NCI-H128 (cell line): ENCODE data around the gene KCNQ1.

Experiments
- DNase-seq: peaks from one replicate; lab custom pipeline; 2025; ENCODE audit not compliant: unreplicated experiment; lab: John Stamatoyannopoulos, UW

Gene KCNQ1

GRCh38 chr11:2844116-2844842, 399.5 kb downstream of the KCNQ1 start:
- DNase-seq: no peak

DNA sequence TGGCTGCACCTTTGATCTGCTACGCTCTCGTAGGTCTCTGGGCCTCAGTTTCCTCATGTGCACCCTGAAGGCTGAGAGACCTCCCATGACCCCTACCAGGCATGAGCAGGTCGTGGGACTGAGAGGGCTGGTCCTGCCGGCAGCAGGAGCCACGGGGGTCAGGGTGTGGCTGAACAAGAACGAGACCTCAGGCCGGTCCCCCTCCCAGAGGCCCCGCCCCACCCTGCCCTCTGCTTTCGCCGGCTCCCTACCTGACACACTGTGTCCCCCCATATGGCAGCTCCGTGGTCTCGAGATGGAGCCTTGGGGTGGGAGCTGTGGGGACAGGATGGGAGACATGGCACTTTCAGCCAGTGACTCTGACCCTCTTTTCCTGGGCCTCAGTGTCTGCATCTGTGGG, 400.2 kb downstream of the KCNQ1 start:
- no peak for DNase-seq

DNA sequence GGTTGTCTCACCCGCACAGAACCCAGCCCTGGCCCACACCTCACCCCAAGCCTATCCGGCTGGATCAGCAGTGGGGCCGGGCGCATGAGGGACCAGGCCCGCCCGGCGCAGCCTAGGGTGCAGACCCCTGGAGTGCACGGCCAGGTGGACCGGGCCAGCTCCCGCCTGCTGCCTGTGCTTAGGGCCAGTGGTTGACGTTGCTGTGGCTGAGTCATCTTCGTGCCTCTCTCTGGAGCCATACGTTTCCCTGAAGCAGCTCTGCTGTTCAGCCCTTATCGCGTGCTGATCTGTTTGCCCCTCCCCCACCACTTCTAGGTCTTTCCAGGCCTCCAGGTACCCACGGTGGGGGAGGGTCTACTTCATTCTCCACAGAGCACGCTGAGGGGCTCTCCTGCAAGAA, 401.2 kb downstream of the KCNQ1 start:
- DNase-seq: no peak

GRCh38 chr11:2846470-2846869, 401.7 kb downstream of the KCNQ1 start:
- no peak for DNase-seq

GRCh38 chr11:2847561-2847960, 402.8 kb downstream of the KCNQ1 start:
- DNase-seq: no peak

DNA sequence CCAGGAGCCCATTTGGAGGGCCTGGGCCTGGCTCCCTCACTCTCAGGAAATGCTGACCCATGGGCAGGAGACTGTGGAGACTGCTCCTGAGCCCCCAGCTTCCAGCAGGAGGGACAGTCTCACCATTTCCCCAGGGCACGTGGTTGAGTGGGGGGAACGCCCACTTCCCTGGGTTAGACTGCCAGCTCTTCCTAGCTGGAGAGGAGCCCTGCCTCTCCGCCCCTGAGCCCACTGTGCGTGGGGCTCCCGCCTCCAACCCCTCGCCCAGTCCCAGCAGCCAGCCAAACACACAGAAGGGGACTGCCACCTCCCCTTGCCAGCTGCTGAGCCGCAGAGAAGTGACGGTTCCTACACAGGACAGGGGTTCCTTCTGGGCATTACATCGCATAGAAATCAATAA, 403.7 kb downstream of the KCNQ1 start:
- no peak for DNase-seq

GRCh38 chr11:2849994-2850770, 405.4 kb downstream of the KCNQ1 start:
- no peak for DNase-seq

DNA sequence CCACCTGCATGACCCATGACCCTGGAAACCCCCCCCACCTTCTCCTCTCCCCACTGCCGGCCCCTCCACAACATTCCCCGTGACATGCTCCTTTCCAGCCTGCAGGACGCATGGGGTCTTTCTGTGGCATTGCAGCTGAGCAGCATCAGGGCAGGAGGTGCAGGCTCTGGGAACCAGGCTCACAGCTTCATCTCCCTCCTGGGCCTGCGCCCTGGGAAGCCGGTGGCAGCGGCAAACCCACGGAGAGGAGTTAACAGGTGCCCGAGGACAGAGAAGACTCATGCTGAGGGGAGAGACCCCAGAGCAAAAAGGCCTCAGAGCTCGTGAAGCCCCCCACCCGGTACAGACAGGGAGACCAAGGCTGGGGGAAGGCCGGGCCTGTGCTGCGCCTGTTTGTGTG, 408.6 kb downstream of the KCNQ1 start:
- no peak for DNase-seq

GRCh38 chr11:2853997-2854560, 409.3 kb downstream of the KCNQ1 start:
- no peak for DNase-seq

GRCh38 chr11:2855162-2855561, 410.4 kb downstream of the KCNQ1 start:
- DNase-seq: no peak

GRCh38 chr11:2857276-2857675, 412.5 kb downstream of the KCNQ1 start:
- DNase-seq: no peak

DNA sequence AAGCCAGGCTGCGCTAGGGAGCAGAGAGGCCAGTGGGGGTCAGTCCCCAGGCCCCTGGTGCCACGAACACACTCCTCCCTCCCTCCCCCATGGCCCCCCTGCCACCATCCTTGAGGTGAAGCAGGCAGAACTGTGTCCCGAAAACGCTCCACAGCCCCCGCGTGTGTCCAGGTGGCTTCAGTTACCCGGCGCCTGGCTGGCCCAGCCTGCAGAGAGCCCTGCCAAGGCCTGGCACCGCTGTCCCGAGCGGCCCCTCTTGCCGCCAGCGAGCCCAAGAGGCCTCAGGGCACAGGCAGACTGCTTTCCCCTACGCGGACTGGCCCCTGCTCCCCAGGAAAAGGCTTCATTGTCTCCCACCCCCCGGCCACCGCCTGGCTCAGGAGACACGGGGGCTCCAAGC, 413.1 kb downstream of the KCNQ1 start:
- no peak for DNase-seq

DNA sequence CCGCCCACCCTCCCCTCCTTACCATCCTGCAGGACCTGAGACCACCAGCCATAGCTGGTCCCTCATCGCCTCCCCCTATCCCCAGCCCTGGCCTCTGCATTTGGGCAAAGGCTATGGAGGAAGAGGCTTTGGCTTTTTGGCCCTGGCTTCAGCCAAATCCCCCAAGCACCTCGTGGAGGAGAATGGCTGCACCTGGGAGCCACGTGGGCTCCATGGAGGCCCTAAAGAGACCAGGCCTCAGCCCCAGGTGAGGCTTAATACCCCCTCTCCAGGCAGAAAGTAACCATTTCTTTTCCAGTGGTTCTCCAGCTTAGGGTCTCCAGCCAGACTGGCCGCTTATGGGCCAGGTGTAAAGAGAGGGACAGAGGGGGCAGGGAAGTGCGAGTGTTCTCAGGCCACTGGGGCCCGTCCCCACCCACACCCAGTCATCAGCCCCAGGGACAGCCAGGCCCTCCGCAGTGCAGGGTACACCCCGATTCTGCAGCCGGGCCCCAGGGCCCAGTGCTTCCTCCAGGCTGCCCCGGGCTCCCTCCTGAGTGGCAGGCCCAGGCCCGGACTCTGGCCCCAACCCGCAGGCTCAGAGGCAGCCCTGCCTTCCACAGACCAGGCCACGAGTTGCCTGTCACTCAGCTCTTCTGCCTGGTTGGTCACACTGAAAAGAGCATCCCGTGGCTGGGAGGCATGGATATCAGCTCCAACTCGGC, 414.3 kb downstream of the KCNQ1 start:
- no peak for DNase-seq

GRCh38 chr11:2859699-2860037, 414.9 kb downstream of the KCNQ1 start:
- no peak for DNase-seq

DNA sequence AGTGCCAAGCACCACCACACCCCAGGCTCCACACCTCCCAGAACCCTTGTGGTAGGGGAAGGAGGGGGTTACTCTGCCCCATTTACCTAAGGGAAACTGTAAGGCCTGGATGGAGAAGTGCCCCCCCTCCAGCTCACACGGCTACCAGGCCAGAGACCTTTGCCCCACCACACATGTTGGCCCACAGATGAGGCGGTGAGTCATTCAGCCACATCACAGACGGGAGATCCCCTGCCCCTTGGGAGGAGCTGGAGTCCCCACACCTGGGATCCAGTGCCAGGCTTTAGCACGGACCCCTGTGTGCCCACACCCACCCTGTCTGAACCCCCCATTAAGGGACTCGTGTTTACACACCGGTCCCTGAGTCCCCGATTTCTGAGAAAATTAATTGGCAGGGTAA, 415.8 kb downstream of the KCNQ1 start:
- DNase-seq: no peak

- no peak for DNase-seq
Measured at GRCh38 chr11:2862395-2863275, 417.8 kb downstream of the KCNQ1 start.

DNA sequence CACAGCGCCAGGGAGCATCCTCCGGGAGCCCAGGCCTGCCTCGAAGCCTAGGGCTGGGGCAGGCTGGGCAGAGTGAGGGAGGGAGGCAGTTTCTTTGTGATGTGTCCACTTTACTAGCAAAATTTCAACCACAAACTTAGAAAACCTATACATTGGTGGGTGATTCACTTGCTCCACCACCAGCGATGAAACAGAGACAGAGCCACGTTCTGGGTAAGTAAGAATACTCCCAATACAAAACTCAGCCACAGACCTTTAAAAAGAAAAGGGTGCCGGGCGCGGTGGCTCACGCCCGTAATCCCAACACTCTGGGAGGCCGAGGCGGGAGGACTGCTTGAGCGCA, 418.4 kb downstream of the KCNQ1 start:
- DNase-seq: no peak

DNA sequence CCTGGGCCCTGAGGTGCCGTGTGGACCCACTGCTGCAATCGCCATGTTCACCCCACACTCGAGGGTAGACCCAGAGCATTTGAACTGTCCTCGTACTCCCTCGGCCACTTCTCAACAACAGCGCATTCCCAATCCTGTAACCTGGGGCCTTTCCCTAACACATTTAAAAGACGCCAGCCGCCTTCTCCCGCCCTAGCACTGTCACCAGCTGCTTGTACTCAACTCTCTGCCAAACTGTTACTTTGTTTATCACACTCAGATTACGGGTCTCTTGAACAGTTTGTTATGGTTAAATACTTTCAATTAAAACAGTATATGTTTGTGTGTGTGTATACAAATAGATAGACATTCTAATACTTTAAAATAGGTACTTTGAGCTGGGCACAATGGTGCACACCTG, 420.1 kb downstream of the KCNQ1 start:
- DNase-seq: no peak

- no peak for DNase-seq
Measured at GRCh38 chr11:2865922-2866577, 421.2 kb downstream of the KCNQ1 start.

DNA sequence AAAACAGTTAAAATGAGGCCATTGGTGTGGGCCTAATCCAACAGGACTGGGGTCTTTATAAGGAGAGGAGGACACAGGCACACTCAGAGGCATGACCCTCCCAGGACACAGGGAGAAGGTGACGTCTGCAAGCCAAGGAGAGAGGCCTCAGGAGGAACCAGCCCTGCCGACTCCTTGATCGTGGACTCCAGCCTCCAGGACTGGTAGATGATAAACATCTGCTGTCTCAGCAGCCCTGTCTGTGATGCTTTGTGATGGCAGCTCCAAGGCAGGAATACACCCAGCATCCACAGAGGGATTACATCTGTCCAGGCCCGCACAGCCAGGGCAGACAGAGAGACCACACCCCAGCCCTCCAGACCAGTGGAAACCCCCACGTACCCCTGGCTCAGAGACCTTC, 422.3 kb downstream of the KCNQ1 start:
- DNase-seq: no peak
